ENCODE results near the gene TRANK1.

DNA sequence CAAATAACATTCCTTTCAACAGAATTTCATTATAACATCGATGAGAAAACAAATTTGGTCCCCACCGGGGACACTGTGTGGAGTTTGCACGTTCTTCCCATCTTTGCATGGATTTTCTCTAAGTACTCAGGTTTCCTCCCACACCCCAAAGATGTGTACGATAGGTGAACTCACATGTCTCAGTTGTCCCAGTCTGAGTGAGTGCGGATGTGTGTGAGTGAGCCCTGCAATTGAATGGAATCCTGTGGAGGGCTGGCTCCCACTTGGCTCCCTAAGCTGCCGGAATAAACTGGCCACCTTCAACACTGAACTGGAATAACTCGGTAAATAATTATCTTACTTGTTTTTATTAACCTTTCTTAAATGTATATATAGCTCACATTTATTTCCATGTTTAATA lies 77.0 kb downstream of the TRANK1 start:
- TF ChIP-seq, protein P1, sequence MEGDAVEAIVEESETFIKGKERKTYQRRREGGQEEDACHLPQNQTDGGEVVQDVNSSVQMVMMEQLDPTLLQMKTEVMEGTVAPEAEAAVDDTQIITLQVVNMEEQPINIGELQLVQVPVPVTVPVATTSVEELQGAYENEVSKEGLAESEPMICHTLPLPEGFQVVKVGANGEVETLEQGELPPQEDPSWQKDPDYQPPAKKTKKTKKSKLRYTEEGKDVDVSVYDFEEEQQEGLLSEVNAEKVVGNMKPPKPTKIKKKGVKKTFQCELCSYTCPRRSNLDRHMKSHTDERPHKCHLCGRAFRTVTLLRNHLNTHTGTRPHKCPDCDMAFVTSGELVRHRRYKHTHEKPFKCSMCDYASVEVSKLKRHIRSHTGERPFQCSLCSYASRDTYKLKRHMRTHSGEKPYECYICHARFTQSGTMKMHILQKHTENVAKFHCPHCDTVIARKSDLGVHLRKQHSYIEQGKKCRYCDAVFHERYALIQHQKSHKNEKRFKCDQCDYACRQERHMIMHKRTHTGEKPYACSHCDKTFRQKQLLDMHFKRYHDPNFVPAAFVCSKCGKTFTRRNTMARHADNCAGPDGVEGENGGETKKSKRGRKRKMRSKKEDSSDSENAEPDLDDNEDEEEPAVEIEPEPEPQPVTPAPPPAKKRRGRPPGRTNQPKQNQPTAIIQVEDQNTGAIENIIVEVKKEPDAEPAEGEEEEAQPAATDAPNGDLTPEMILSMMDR (conservative IDR thresholded peaks at IDR 0.05; ENCODE audit: low read depth in 2 of 2) = no peak
- TF ChIP-seq, protein P2, sequence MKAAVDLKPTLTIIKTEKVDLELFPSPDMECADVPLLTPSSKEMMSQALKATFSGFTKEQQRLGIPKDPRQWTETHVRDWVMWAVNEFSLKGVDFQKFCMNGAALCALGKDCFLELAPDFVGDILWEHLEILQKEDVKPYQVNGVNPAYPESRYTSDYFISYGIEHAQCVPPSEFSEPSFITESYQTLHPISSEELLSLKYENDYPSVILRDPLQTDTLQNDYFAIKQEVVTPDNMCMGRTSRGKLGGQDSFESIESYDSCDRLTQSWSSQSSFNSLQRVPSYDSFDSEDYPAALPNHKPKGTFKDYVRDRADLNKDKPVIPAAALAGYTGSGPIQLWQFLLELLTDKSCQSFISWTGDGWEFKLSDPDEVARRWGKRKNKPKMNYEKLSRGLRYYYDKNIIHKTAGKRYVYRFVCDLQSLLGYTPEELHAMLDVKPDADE (IDR thresholded peaks at IDR 0.05) = no peak
- TF ChIP-seq POLR2AphosphoS5 (IDR thresholded peaks at IDR 0.05; ENCODE audit: low read depth) (no peak), EZH2phosphoT487 (IDR thresholded peaks at IDR 0.05; ENCODE audit: unreplicated experiment) (no peak), EZH2 (IDR thresholded peaks at IDR 0.05; ENCODE audit: low read depth, unreplicated experiment) (no peak), ZNF331 (CRISPR knock-in tag; IDR thresholded peaks at IDR 0.05; ENCODE audit: low read depth) (no peak), STAT1 (IDR thresholded peaks at IDR 0.05; ENCODE audit: unreplicated experiment) (no peak), CREB1 (CRISPR knock-in tag; IDR thresholded peaks at IDR 0.05; ENCODE audit: low read depth) (no peak)
- TF ChIP-seq, protein P3, sequence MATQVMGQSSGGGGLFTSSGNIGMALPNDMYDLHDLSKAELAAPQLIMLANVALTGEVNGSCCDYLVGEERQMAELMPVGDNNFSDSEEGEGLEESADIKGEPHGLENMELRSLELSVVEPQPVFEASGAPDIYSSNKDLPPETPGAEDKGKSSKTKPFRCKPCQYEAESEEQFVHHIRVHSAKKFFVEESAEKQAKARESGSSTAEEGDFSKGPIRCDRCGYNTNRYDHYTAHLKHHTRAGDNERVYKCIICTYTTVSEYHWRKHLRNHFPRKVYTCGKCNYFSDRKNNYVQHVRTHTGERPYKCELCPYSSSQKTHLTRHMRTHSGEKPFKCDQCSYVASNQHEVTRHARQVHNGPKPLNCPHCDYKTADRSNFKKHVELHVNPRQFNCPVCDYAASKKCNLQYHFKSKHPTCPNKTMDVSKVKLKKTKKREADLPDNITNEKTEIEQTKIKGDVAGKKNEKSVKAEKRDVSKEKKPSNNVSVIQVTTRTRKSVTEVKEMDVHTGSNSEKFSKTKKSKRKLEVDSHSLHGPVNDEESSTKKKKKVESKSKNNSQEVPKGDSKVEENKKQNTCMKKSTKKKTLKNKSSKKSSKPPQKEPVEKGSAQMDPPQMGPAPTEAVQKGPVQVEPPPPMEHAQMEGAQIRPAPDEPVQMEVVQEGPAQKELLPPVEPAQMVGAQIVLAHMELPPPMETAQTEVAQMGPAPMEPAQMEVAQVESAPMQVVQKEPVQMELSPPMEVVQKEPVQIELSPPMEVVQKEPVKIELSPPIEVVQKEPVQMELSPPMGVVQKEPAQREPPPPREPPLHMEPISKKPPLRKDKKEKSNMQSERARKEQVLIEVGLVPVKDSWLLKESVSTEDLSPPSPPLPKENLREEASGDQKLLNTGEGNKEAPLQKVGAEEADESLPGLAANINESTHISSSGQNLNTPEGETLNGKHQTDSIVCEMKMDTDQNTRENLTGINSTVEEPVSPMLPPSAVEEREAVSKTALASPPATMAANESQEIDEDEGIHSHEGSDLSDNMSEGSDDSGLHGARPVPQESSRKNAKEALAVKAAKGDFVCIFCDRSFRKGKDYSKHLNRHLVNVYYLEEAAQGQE (IDR thresholded peaks at IDR 0.05; ENCODE audit: unreplicated experiment) = no peak
- TF ChIP-seq, protein P4, sequence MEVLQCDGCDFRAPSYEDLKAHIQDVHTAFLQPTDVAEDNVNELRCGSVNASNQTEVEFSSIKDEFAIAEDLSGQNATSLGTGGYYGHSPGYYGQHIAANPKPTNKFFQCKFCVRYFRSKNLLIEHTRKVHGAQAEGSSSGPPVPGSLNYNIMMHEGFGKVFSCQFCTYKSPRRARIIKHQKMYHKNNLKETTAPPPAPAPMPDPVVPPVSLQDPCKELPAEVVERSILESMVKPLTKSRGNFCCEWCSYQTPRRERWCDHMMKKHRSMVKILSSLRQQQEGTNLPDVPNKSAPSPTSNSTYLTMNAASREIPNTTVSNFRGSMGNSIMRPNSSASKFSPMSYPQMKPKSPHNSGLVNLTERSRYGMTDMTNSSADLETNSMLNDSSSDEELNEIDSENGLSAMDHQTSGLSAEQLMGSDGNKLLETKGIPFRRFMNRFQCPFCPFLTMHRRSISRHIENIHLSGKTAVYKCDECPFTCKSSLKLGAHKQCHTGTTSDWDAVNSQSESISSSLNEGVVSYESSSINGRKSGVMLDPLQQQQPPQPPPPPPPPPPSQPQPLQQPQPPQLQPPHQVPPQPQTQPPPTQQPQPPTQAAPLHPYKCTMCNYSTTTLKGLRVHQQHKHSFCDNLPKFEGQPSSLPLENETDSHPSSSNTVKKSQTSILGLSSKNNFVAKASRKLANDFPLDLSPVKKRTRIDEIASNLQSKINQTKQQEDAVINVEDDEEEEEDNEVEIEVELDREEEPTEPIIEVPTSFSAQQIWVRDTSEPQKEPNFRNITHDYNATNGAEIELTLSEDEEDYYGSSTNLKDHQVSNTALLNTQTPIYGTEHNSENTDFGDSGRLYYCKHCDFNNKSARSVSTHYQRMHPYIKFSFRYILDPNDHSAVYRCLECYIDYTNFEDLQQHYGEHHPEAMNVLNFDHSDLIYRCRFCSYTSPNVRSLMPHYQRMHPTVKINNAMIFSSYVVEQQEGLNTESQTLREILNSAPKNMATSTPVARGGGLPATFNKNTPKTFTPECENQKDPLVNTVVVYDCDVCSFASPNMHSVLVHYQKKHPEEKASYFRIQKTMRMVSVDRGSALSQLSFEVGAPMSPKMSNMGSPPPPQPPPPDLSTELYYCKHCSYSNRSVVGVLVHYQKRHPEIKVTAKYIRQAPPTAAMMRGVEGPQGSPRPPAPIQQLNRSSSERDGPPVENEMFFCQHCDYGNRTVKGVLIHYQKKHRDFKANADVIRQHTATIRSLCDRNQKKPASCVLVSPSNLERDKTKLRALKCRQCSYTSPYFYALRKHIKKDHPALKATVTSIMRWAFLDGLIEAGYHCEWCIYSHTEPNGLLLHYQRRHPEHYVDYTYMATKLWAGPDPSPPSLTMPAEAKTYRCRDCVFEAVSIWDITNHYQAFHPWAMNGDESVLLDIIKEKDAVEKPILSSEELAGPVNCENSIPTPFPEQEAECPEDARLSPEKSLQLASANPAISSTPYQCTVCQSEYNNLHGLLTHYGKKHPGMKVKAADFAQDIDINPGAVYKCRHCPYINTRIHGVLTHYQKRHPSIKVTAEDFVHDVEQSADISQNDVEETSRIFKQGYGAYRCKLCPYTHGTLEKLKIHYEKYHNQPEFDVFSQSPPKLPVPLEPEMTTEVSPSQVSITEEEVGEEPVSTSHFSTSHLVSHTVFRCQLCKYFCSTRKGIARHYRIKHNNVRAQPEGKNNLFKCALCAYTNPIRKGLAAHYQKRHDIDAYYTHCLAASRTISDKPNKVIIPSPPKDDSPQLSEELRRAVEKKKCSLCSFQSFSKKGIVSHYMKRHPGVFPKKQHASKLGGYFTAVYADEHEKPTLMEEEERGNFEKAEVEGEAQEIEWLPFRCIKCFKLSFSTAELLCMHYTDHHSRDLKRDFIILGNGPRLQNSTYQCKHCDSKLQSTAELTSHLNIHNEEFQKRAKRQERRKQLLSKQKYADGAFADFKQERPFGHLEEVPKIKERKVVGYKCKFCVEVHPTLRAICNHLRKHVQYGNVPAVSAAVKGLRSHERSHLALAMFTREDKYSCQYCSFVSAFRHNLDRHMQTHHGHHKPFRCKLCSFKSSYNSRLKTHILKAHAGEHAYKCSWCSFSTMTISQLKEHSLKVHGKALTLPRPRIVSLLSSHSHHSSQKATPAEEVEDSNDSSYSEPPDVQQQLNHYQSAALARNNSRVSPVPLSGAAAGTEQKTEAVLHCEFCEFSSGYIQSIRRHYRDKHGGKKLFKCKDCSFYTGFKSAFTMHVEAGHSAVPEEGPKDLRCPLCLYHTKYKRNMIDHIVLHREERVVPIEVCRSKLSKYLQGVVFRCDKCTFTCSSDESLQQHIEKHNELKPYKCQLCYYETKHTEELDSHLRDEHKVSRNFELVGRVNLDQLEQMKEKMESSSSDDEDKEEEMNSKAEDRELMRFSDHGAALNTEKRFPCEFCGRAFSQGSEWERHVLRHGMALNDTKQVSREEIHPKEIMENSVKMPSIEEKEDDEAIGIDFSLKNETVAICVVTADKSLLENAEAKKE (CRISPR knock-in tag; IDR thresholded peaks at IDR 0.05) = no peak
